Activated CD4-positive, alpha-beta T cell treated with anti-CD3 and anti-CD28 coated beads, Interleukin-2, amount 10 ng/mL, durations not matched to agents 24 days and 14 days (primary cell): Measurements from ENCODE around the gene MEIS2. TPM values are rescaled to one million over a fixed set of nuclear protein-coding genes. Genes with fewer than 3 reads are reported as not detected.

ENCODE experiments used
- DNase-seq: peaks from one replicate; pipeline ENCODE4 v3.0.0; 2022
- H3K27ac Mint-ChIP-seq: one replicate; pipeline ENCODE4 v1.8.0; 2022; ENCODE audit warnings: mild to moderate bottlenecking, mixed read lengths
- H3K27me3 Mint-ChIP-seq: one replicate; pipeline ENCODE4 v1.8.0; 2022; ENCODE audit warnings: mixed read lengths
- H3K36me3 Mint-ChIP-seq: one replicate; pipeline ENCODE4 v1.8.0; 2022; ENCODE audit warnings: low read depth, mild to moderate bottlenecking, mixed read lengths
- H3K4me1 Mint-ChIP-seq: one replicate; pipeline ENCODE4 v1.8.0; 2021; ENCODE audit warnings: mixed read lengths
- H3K4me3 Mint-ChIP-seq: one replicate; pipeline ENCODE4 v1.8.0; 2022; ENCODE audit warnings: mild to moderate bottlenecking, moderate library complexity, mixed read lengths
- H3K9me3 Mint-ChIP-seq: one replicate; pipeline ENCODE4 v1.8.0; 2021; ENCODE audit warnings: mixed read lengths
- intact Hi-C: fragments of 100-400 bp; cut with micrococcal nuclease; formaldehyde crosslinking; loops from one replicate; pipeline ENCODE4 v1.15.1; 2023
- total RNA-seq: library from RNA; stranded (reverse); gene quantifications from 2 replicates; pipeline ENCODE4 v1.2.3, GENCODE V29; 2022

Gene MEIS2
- total RNA-seq, 1 donor from 2014 or later = not detected

- Mint-ChIP-seq H3K27me3 (peaks cover 85% of the 10 kb centered on the region), H3K36me3 (peaks cover 13% of the 10 kb centered on the region), H3K27ac (no peak overlapping the region), H3K4me1 (peaks cover 20% of the 10 kb centered on the region), H3K4me3 (peak overlapping the region; percentile 90), H3K9me3 (peaks cover 17% of the 10 kb centered on the region)
- intact Hi-C loops = loop anchor here (2.0 kb wide), 1 partner anchor 215 kb away; no protein-coding TSS in a partner anchor
- DNase-seq = no peak
Measured at GRCh38 chr15:37099319-37100108, 835 bp downstream of the MEIS2 start.

DNA sequence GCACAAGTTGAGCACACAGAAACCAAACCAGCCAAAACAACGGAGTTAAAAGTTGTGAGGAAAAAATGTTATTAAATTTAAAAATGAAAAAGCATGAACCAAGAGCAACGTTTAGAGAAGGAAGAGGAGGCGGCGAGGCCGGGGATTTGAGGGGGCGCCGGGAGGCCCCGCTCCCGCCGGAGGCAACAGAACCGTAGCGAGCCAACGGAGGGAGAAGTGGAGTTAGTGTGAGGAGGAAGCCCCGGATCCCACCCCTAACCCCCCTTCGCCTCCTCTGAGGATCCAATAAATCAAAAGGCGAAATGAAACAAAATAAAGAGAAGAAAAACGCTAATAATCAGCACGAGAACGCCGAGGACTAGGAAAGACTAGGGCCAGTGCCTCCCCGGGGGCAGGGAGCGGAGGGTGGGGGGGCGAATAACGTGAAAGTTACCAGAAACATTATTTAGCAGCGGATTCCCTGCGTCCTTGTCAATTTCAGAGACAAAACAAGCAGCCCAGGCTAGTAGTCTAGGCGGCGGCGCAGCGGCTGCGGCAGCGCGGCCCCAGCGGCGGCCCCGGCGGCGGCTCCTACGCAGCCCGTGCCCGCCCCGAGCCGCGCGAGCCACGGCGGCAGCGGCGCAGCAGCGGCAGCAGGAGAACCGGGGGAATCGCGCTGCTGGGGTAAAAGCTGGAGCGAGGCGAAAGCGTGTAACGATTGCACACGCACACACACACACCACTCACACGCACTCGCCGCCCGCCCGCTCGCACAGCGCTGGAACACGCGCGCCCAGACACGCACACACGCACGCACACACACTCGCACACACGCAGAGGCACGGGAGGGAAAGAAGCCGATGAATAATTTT is 1.7 kb downstream of the MEIS2 start:
- Mint-ChIP-seq H3K9me3 (peaks cover 17% of the 10 kb centered on the region), H3K27ac (peak overlapping the region; percentile 40), H3K36me3 (peaks cover 13% of the 10 kb centered on the region), H3K27me3 (peaks cover 85% of the 10 kb centered on the region), H3K4me3 (peak overlapping the region; percentile 90), H3K4me1 (peaks cover 20% of the 10 kb centered on the region)
- intact Hi-C loops = no loop called here
- peak; percentile 65 for DNase-seq

- Mint-ChIP-seq H3K36me3 (peaks cover 10% of the 10 kb centered on the region), H3K4me1 (peaks cover 20% of the 10 kb centered on the region), H3K27me3 (peaks cover 85% of the 10 kb centered on the region), H3K9me3 (peaks cover 17% of the 10 kb centered on the region), H3K27ac (peak overlapping the region; percentile 41), H3K4me3 (peak overlapping the region; percentile 69)
- no peak for DNase-seq
- intact Hi-C loops = no loop called here
Measured at GRCh38 chr15:37097144-37097919, 3.0 kb downstream of the MEIS2 start.

GRCh38 chr15:37096558-37097143 is 3.7 kb downstream of the MEIS2 start:
- intact Hi-C loops = no loop called here
- Mint-ChIP-seq H3K27me3 (peaks cover 79% of the 10 kb centered on the region), H3K4me1 (peaks cover 20% of the 10 kb centered on the region), H3K9me3 (peaks cover 14% of the 10 kb centered on the region), H3K27ac (no peak overlapping the region), H3K36me3 (peaks cover 8% of the 10 kb centered on the region), H3K4me3 (no peak overlapping the region)
- no peak for DNase-seq

- peaks cover 12% of the 10 kb centered on the region for H3K9me3 Mint-ChIP-seq
- no peak for DNase-seq
- H3K27ac Mint-ChIP-seq = peak overlapping the region; percentile 37
- no peak overlapping the region for H3K4me3 Mint-ChIP-seq
- peaks cover 77% of the 10 kb centered on the region for H3K27me3 Mint-ChIP-seq
- H3K4me1 Mint-ChIP-seq = peaks cover 16% of the 10 kb centered on the region
- intact Hi-C loops = no loop called here
- peaks cover 6% of the 10 kb centered on the region for H3K36me3 Mint-ChIP-seq
Measured at GRCh38 chr15:37095770-37096557, 4.4 kb downstream of the MEIS2 start.

GRCh38 chr15:37094915-37095711 is 5.2 kb downstream of the MEIS2 start:
- peaks cover 69% of the 10 kb centered on the region for H3K27me3 Mint-ChIP-seq
- DNase-seq = no peak
- intact Hi-C loops = no loop called here
- peaks cover 5% of the 10 kb centered on the region for H3K9me3 Mint-ChIP-seq
- H3K4me1 Mint-ChIP-seq = peaks cover 10% of the 10 kb centered on the region
- no peak overlapping the region for H3K4me3 Mint-ChIP-seq
- peaks cover 2% of the 10 kb centered on the region for H3K36me3 Mint-ChIP-seq
- H3K27ac Mint-ChIP-seq = no peak overlapping the region

DNA sequence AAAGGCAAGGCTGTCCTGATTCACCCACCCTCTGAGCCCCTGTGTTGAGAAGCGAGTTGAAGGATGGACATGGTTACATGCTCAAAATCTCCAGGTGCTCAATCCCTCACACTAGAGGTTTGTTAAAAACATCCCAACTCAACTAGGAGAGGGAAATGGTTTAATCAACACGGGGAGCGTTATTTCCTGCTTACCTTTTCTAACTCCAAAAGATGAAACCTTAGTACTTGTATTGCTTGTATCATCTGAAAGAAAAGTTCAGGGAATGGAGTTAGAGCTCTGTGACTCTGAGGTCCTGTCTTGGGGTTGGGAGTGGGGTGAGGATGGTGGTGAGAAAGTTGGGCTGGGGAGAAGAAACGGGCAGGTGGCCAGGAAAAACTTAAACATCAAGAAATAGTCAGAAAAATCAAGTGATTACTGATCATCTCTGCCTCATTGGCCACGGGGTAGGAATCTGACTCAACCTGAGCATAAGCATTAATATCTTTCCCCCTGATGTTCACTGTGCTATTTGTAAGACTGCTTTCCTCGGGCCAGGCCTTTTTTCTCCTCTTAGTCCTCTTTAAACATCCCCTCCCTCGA is 5.9 kb downstream of the MEIS2 start:
- H3K9me3 Mint-ChIP-seq = peaks cover 3% of the 10 kb centered on the region
- no peaks in the 10 kb centered on the region for H3K36me3 Mint-ChIP-seq
- DNase-seq = no peak
- intact Hi-C loops = no loop called here
- H3K27me3 Mint-ChIP-seq = peaks cover 64% of the 10 kb centered on the region
- no peak overlapping the region for H3K4me3 Mint-ChIP-seq
- H3K4me1 Mint-ChIP-seq = peaks cover 8% of the 10 kb centered on the region
- no peak overlapping the region for H3K27ac Mint-ChIP-seq

DNA sequence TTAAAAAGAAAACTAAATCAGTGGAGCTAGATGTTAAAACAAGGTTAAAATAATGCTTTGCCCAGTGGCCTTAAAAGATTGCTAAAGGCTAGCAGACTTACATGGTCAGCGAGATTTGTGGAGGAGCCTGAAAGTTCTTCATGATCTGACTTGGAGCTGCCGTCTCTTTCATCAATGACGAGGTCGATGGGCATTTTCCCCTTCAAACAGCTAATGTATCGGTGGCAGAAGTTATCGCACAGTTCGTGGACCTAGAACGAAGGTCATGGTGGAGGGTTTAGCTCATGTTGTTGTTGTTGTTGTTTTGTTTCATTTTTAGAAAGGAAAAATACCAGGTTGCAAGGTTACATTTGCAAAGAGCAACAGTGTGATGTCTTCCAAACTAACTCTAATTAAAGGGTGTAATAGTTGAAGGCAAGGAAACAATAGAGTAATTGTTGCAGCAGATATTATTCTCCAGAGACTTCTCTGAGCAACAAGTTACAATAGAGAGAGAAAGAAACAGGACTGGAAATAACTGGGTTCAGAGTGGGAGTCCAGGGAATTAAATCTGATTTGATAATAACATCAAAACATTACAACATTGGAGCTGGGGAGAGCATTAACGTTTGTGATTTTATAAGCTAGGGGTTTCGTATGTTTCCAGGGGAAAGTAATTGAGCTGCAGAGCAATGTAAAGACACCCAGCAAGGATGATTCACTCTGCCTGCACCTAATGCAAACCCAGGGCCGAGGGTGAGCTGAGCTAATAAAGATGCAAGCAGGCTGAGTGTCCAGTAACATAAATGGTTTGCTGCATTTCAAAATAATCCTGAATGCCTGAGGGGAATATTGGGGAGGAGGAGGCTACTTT is 6.6 kb downstream of the MEIS2 start:
- no peak for DNase-seq
- Mint-ChIP-seq H3K27ac (no peak overlapping the region), H3K4me3 (no peak overlapping the region), H3K4me1 (peaks cover 4% of the 10 kb centered on the region), H3K36me3 (no peaks in the 10 kb centered on the region), H3K27me3 (peaks cover 60% of the 10 kb centered on the region), H3K9me3 (peaks cover 3% of the 10 kb centered on the region)
- intact Hi-C loops = no loop called here

- Mint-ChIP-seq H3K4me3 (no peak overlapping the region), H3K4me1 (no peaks in the 10 kb centered on the region), H3K9me3 (no peaks in the 10 kb centered on the region), H3K36me3 (no peaks in the 10 kb centered on the region), H3K27ac (no peak overlapping the region), H3K27me3 (peaks cover 31% of the 10 kb centered on the region)
- intact Hi-C loops = no loop called here
- no peak for DNase-seq
Measured at GRCh38 chr15:37090543-37091175, 9.7 kb downstream of the MEIS2 start.

- peaks cover 13% of the 10 kb centered on the region for H3K27me3 Mint-ChIP-seq
- intact Hi-C loops = no loop called here
Measured at GRCh38 chr15:37088436-37088835, 11.9 kb downstream of the MEIS2 start.

GRCh38 chr15:37087131-37087588 is 13.2 kb downstream of the MEIS2 start:
- no peak for DNase-seq
- no peaks in the 10 kb centered on the region for H3K36me3 Mint-ChIP-seq
- H3K4me1 Mint-ChIP-seq = no peaks in the 10 kb centered on the region
- no peaks in the 10 kb centered on the region for H3K9me3 Mint-ChIP-seq
- H3K27me3 Mint-ChIP-seq = peaks cover 4% of the 10 kb centered on the region
- intact Hi-C loops = no loop called here
- H3K27ac Mint-ChIP-seq = no peak overlapping the region
- H3K4me3 Mint-ChIP-seq = no peak overlapping the region

More at GRCh38 chr15:37088436-37088835, 11.9 kb downstream of the MEIS2 start:
- Mint-ChIP-seq H3K27ac (no peak overlapping the region), H3K4me1 (no peaks in the 10 kb centered on the region), H3K4me3 (no peak overlapping the region), H3K36me3 (no peaks in the 10 kb centered on the region), H3K9me3 (no peaks in the 10 kb centered on the region)
- no peak for DNase-seq
